GM19025 (cell line): Measurements from ENCODE around the gene SYDE2.

Source experiments
- ATAC-seq: cut with Tn5 transposase; IDR thresholded peaks from one replicate; pipeline ENCODE4 v1.9.1; 2021; ENCODE audit warnings: mild to moderate bottlenecking, low read depth, moderate library complexity; ENCODE audit not compliant: unreplicated experiment

Gene SYDE2

DNA sequence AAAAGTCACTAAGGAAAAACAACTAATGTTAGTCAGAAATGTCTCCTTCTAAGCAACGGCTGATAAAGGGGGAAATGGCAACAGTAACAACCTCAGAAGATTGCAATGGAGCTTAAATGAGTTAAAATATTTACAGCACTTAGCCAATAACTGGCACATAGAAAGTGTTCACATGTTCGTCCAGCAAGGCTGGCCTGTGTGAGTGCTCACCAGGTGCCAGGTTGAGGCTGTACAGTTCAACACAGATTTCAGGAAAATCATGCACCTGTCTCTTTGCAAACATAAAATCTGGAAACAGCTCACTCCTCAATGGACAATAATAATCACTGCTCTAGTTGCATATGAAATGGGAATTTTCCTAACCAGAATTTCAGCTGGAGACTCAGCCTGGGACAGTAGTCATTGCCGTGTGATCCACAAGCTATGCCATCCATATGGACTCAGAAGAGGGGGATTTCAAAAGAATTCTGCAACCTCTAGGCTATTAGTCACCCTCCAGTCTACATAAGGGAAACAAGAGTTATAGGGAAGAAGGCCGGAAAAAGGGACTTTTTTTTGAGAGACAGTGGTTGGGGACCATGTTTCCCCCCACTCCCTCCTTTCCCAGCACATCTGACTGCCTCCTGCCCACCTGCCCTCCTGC lies 68.6 kb downstream of the SYDE2 start:
- ATAC-seq: no peak

DNA sequence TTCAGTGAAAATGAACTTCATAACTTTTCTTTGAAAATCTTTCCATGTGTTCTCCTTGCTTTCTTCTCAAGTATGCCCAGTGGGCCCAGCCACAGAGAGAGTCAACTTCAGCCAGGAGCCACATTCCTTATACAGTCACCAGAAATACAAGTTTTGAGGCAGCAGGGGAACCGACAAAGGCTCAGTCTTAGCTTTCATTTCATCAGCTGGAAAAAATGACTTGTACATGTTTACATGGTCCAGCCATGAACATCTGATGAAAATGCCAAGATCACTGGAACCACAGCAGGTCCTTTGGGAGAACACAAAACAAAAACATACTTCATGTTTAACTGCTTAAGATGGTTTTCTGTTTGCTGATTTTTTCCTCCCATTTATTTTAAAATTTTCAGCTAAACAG lies 72.5 kb downstream of the SYDE2 start:
- no peak for ATAC-seq

DNA sequence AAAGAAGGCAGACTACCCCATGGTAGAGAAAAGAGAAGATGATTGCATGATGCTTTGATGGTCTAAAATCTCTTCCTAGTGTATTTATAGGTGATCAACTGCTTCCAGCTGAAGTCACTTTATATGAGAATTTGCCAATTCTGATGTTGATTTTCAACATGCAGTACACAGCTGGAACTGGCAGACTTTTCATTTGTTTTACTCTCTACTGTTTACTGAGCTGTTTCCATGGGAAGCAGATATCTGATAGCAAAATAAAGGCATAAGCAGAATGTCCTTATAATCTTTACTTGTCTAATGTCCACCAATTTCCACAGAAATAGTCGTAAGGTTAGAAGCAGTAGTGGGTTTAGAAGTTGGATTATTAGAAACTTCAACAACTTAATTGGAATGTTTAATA lies 74.9 kb downstream of the SYDE2 start:
- ATAC-seq: no peak

DNA sequence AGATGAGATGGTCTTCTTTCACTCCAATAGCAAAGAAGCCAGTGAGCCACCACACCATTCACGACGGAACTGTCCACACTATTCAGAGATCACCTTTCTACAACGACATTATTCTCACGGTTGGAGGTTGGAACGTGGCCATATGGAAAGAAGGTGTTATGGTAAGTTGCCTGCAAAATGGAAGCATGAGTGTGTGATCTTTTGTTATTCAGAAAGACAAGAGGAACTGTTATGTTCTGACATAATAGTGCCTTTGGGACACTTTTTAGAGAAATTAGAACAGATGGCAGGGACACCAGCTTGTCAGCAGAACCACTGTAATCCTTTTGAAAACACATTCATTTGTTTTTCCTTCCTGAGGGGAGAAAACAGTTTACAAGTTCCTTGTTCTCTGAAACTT lies 76.7 kb downstream of the SYDE2 start:
- ATAC-seq: no peak

DNA sequence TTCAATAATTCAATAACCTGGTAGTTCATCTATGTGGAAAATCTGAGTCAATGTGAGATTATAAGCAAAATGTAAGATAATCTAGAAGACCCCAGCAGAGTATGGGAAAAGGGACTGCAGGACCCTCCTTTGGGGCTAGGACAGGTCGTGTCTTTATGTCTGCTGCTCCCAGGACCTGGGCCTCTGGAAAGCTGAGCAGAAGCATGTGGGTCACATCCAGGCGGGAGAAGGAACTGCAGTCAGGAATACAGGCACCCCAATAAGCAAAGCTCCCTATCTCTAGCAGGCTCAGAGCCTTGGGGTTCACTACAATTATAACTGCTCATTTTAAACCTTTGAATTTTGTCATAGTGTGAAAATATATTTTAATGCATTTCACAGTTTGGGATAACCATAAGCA lies 78.6 kb downstream of the SYDE2 start:
- ATAC-seq: no peak

DNA sequence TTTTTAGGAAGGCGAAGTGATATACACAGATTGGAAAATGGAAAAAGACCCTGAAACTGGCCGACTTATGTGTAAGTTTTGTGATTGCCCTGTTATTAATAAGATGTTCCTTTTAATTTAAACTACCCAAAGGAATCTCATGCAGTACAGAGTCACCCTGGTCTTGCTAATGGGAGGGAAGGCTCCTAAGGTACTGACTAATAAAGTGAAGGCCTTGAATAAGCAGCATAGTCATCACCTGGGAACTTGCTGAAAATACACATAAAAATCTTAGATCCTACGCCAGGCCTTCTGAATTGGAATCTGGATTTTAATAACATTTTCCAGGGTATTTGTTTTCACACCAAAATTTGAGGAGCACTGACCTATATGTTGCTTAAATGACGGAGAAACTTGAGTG lies 79.1 kb downstream of the SYDE2 start:
- ATAC-seq: no peak

DNA sequence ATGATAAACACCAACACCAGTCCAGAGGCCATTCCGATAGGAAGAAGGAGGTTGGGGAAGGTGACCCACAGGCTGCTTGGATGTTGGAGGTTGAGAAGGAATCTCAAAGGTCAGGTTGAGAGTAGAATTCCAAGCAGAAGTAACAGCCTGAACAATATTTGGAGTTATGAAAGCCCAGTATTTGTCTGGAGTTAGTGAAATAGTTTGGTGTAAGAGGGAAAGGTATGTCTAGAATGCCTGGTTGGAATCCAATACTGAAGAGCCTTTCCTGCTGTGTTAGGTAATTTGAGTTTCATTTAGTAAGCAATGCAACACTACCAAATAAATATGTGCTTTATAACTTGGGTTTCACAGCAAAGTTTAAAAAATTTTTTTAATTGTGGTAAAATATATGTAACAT lies 82.1 kb downstream of the SYDE2 start:
- no peak for ATAC-seq

DNA sequence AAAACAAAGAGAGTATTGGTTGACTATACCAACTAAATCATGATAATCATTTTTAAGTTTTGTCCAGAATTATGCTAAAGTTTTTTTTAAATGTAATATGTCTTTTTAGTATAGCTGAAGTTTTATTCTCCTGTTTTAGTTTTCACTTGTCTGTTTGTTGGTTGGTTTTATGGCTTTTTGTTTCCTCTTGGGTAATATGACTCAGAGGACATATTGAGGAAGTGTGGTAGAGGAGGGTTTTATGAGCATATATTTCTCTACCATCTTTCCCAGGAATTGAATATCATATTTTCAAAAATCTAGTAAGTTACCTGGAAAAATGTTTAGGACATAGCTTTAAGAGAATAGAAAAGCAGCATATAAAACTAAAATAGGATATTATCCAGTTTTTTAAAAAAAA lies 84.0 kb downstream of the SYDE2 start:
- no peak for ATAC-seq

DNA sequence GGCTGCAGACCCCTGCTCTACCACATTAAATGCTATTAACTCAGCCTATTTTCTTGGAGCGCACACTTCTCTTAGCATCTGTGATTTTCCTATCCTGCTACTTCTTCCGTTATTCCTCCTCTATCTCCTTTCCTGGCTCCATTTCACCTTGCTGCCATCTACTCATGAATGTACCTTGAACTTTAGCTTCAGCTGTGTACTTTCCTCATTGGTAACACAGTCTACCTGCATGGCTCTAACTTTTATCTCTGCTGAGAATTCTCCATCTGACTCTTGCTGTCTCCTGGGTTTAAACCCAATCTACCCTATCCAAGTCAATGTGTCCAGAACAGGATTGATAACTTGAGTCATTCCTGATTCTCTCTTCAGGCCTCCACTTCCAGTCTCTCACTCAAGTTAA lies 84.9 kb downstream of the SYDE2 start:
- ATAC-seq: no peak

DNA sequence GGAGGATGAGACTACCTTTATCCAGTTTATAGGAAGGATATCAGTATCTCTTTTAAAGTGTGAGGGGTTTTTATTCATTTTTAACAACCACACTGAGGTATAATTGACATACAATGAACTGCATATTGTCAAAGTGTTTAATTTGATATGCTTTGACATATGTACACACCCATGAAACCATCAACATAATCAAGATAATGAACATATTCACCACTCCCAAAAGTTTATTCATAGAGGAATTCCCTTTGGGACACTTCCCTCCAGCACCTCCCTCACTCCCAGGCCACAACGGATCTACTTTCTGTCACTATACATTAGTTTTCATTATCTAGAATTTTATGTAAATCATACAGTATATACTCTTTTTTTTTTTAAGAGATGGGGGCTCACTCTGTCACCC lies 89.1 kb downstream of the SYDE2 start:
- ATAC-seq: no peak

DNA sequence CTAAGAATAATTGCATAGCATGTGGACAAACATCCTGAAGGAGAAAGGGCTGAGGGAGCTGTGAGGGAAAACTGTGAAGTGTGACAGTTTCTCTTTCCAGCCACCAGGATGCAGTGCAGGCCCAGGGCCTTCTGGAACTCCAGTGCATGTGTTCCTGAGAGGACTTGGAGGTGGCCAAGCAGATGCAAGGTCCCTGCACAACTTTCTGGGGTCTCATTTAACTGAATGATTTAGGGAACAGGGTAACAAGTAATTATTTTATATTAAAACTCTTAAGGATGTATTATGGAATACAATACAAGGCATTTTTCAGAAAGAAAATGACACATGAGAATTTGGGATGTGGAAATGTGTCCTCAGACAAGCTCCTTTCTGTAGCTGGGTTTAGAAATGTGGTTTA lies 91.3 kb downstream of the SYDE2 start:
- ATAC-seq: peak; percentile 58
